Measurements from ENCODE around the gene TAB3.
A peak's percentile ranks its signal among the peaks of the same experiment; 100 is the strongest.

The TAB3 gene

GRCh38 chrX:30889147-30890140 lies at the start of gene TAB3:
Gene TAB3 (minus strand): TSS chrX:30889254. CDS start chrX:30859588, 29,666 bp downstream.
- TF ChIP-seq CTCF (IDR thresholded peaks at IDR 0.05) (no peak), ZFX (IDR thresholded peaks at IDR 0.05; ENCODE audit: borderline replicate concordance) (no peak)
- H3K27ac ChIP-seq, result peak within 1 kb of the TSS; percentile 65

GRCh38 chrX:30938295-30938694 lies 49.2 kb upstream of the TAB3 start:
- no peak for TF ChIP-seq ZFX (IDR thresholded peaks at IDR 0.05; ENCODE audit: borderline replicate concordance)
- TF ChIP-seq CTCF (IDR thresholded peaks at IDR 0.05), result no peak

GRCh38 chrX:30935985-30936384 lies 46.9 kb upstream of the TAB3 start:
- TF ChIP-seq ZFX (IDR thresholded peaks at IDR 0.05; ENCODE audit: borderline replicate concordance), result no peak
- TF ChIP-seq CTCF (IDR thresholded peaks at IDR 0.05), result peak; percentile 22; the same call in 1 of the 2 replicates
- no peak overlapping the region for H3K27ac ChIP-seq

More at GRCh38 chrX:30938295-30938694, 49.2 kb upstream of the TAB3 start:
- no peak overlapping the region for H3K27ac ChIP-seq

- no peak for TF ChIP-seq ZFX (IDR thresholded peaks at IDR 0.05; ENCODE audit: borderline replicate concordance)
- no peak for TF ChIP-seq CTCF (IDR thresholded peaks at IDR 0.05)
- H3K27ac ChIP-seq, result no peak overlapping the region
These were observed 42.9 kb upstream of the TAB3 start for GRCh38 chrX:30931920-30932319.

- no peak for TF ChIP-seq CTCF (IDR thresholded peaks at IDR 0.05)
- no peak for TF ChIP-seq ZFX (IDR thresholded peaks at IDR 0.05; ENCODE audit: borderline replicate concordance)
- H3K27ac ChIP-seq, result no peak overlapping the region
These were observed 41.6 kb upstream of the TAB3 start for GRCh38 chrX:30930679-30931078.

GRCh38 chrX:30930143-30930542 lies 41.1 kb upstream of the TAB3 start:
- TF ChIP-seq CTCF (IDR thresholded peaks at IDR 0.05) (no peak), ZFX (IDR thresholded peaks at IDR 0.05; ENCODE audit: borderline replicate concordance) (no peak)
- H3K27ac ChIP-seq, result no peak overlapping the region

- TF ChIP-seq ZFX (IDR thresholded peaks at IDR 0.05; ENCODE audit: borderline replicate concordance) (no peak), CTCF (IDR thresholded peaks at IDR 0.05) (no peak)
- H3K27ac ChIP-seq, result no peak overlapping the region
These were observed 31.2 kb upstream of the TAB3 start for GRCh38 chrX:30920271-30920670.
